IMR-90 (cell line): Measurements from ENCODE around the gene CCDC184. TPM values are rescaled to one million over a fixed set of nuclear protein-coding genes. Genes with fewer than 3 reads are reported as not detected.

Experiments used
- ATAC-seq: fragments of 200-7000 bp; cut with Tn5 transposase; 2 replicates; pipeline ENCODE4 v1.9.1; 2020; ENCODE audit warnings: low read depth, mild to moderate bottlenecking, moderate library complexity
- BruUV-seq: library from RNA; stranded (reverse); fragments of 400-500 nt; replicated peaks from 2 replicates; lab custom pipeline; 2021; lab: Mats Ljungman, UMichigan
- CTCF ChIA-PET: fragments of 300-600 bp; formaldehyde crosslinking; extraction: SDS; loops from one replicate; lab custom pipeline; 2021; ENCODE audit warnings: antibody characterized with exemption; lab: Yijun Ruan, JAX
- POLR2A ChIA-PET: fragments of 300-600 bp; sonication (Branson Sonifier 250); formaldehyde crosslinking; loops from one replicate; lab custom pipeline; 2022; ENCODE audit warnings: antibody characterized with exemption; ENCODE audit not compliant: unreplicated experiment; lab: Charles Lee
- DNase-seq: peaks from one replicate; pipeline ENCODE4 v3.0.0; 2013
- H2AFZ ChIP-seq: replicated peaks from 2 replicates; pipeline ENCODE3; 2013; ENCODE audit warnings: low read length, mild to moderate bottlenecking; ENCODE audit not compliant: poor library complexity
- H2AK5ac ChIP-seq: 2 replicates; pipeline ENCODE4 v1.6.1; 2013; ENCODE audit warnings: low read depth, low read length, inconsistent platforms
- H2AK9ac ChIP-seq: replicated peaks from 2 replicates; pipeline ENCODE3; 2013; ENCODE audit warnings: mild to moderate bottlenecking, low read depth, low read length, moderate library complexity; ENCODE audit not compliant: poor library complexity
- H2BK120ac ChIP-seq: 2 replicates; pipeline ENCODE4 v1.6.1; 2013; ENCODE audit warnings: low read depth, low read length, inconsistent platforms
- H2BK15ac ChIP-seq: 3 replicates; pipeline ENCODE4 v1.6.1; 2013; ENCODE audit warnings: low read depth, low read length, inconsistent platforms
- H2BK20ac ChIP-seq: 2 replicates; pipeline ENCODE4 v1.6.1; 2013; ENCODE audit warnings: low read depth, mild to moderate bottlenecking, inconsistent platforms, low read length, moderate library complexity
- H2BK5ac ChIP-seq: 2 replicates; pipeline ENCODE4 v1.6.1; 2013; ENCODE audit warnings: mild to moderate bottlenecking, low read depth, low read length, inconsistent platforms; ENCODE audit not compliant: poor library complexity, severe bottlenecking
- H3K14ac ChIP-seq: replicated peaks from 2 replicates; pipeline ENCODE4 v1.6.1; 2013; ENCODE audit warnings: low read depth, low read length, inconsistent platforms
- H3K18ac ChIP-seq: 2 replicates; pipeline ENCODE4 v1.6.1; 2013; ENCODE audit warnings: low read depth, low read length, control low read depth
- H3K23ac ChIP-seq: 2 replicates; pipeline ENCODE4 v1.6.1; 2013; ENCODE audit warnings: low read depth, low read length, inconsistent platforms
- H3K27ac ChIP-seq: 2 replicates; pipeline ENCODE4 v1.5.1; 2013; ENCODE audit warnings: mild to moderate bottlenecking, control low read depth, low read length; ENCODE audit not compliant: insufficient read depth
- H3K27me3 ChIP-seq: 2 replicates; pipeline ENCODE4 v1.6.1; 2013; ENCODE audit warnings: low read length; ENCODE audit not compliant: control insufficient read depth, insufficient read depth
- H3K36me3 ChIP-seq: 2 replicates; pipeline ENCODE4 v1.6.1; 2013; ENCODE audit warnings: low read length, mixed read lengths; ENCODE audit not compliant: control insufficient read depth, insufficient read depth
- H3K4ac ChIP-seq: 2 replicates; pipeline ENCODE4 v1.6.1; 2013; ENCODE audit warnings: low read depth, low read length, inconsistent platforms
- H3K4me1 ChIP-seq: 2 replicates; pipeline ENCODE4 v1.6.1; 2013; ENCODE audit warnings: low read length, mixed read lengths; ENCODE audit not compliant: control insufficient read depth, insufficient read depth
- H3K4me2 ChIP-seq: 2 replicates; pipeline ENCODE4 v1.6.1; 2013; ENCODE audit warnings: low read depth, mild to moderate bottlenecking, control low read depth, low read length, moderate library complexity
- H3K4me3 ChIP-seq: 2 replicates; pipeline ENCODE4 v1.5.1; 2013; ENCODE audit warnings: low read depth, mild to moderate bottlenecking, control low read depth, low read length, moderate library complexity; ENCODE audit not compliant: insufficient read depth
- H3K56ac ChIP-seq: 2 replicates; pipeline ENCODE4 v1.6.1; 2013; ENCODE audit warnings: low read length, inconsistent platforms; ENCODE audit not compliant: insufficient read depth; ENCODE audit errors: extremely low read depth
- H3K79me1 ChIP-seq, 2 experiments: 2 replicates each; pipeline ENCODE4 v1.6.1; 2013; ENCODE audit warnings: low read length in 2 of 2, inconsistent platforms in 1 of 2, low read depth in 1 of 2
- H3K9ac ChIP-seq: 2 replicates; pipeline ENCODE4 v1.6.1; 2013; ENCODE audit warnings: low read depth, low read length, control low read depth
- H3K9me1 ChIP-seq: 2 replicates; pipeline ENCODE4 v1.6.1; 2013; ENCODE audit warnings: low read length, inconsistent platforms; ENCODE audit not compliant: insufficient read depth
- H3K9me3 ChIP-seq: 2 replicates; pipeline ENCODE4 v1.6.1; 2013; ENCODE audit warnings: low read length; ENCODE audit not compliant: control insufficient read depth, insufficient read depth
- H4K20me1 ChIP-seq: 2 replicates; pipeline ENCODE4 v1.6.1; 2013; ENCODE audit warnings: low read length, inconsistent platforms; ENCODE audit not compliant: insufficient read depth
- H4K5ac ChIP-seq: 2 replicates; pipeline ENCODE4 v1.6.1; 2013; ENCODE audit warnings: mild to moderate bottlenecking, low read depth, low read length, control low read depth
- H4K8ac ChIP-seq, 2 experiments: 2 replicates each; pipeline ENCODE4 v1.6.1; 2013; ENCODE audit warnings: low read depth in 2 of 2, low read length in 2 of 2, control low read depth in 1 of 2, inconsistent platforms in 1 of 2
- H4K91ac ChIP-seq: 2 replicates; pipeline ENCODE4 v1.6.1; 2013; ENCODE audit warnings: low read depth, low read length, inconsistent platforms; ENCODE audit not compliant: insufficient read depth
- BHLHE40 ChIP-seq: fragments of 150-350 bp; IDR thresholded peaks from 2 replicates; pipeline ENCODE4 v1.6.1; 2016; ENCODE audit warnings: mild to moderate bottlenecking, low read depth, low read length
- CEBPB ChIP-seq: IDR thresholded peaks from 2 replicates; pipeline ENCODE4 v1.6.1; 2012; ENCODE audit warnings: low read depth, low read length, improper control_type of control experiment
- CHD1 ChIP-seq: IDR thresholded peaks from 2 replicates; pipeline ENCODE4 v1.6.1; 2012; ENCODE audit warnings: low read depth, low read length, improper control_type of control experiment
- FOS ChIP-seq: fragments of 150-350 bp; IDR thresholded peaks from 2 replicates; pipeline ENCODE4 v1.6.1; 2016; ENCODE audit warnings: low read depth, low read length
- MAFK ChIP-seq: IDR thresholded peaks from 2 replicates; pipeline ENCODE4 v1.6.1; 2012; ENCODE audit warnings: low read depth, low read length, improper control_type of control experiment
- MAZ ChIP-seq: IDR thresholded peaks from 2 replicates; pipeline ENCODE4 v1.6.1; 2012; ENCODE audit warnings: low read depth, mild to moderate bottlenecking, low read length, improper control_type of control experiment, moderate library complexity, borderline replicate concordance
- NFE2L2 ChIP-seq: fragments of 150-350 bp; IDR thresholded peaks from 2 replicates; pipeline ENCODE4 v1.6.1; 2016; ENCODE audit warnings: low read depth, mild to moderate bottlenecking, low read length
- POLR2A ChIP-seq: IDR thresholded peaks from 2 replicates; pipeline ENCODE4 v1.6.1; 2012; ENCODE audit warnings: mild to moderate bottlenecking, low read depth, low read length
- RCOR1 ChIP-seq: IDR thresholded peaks from 2 replicates; pipeline ENCODE4 v1.6.1; 2012; ENCODE audit warnings: mild to moderate bottlenecking, low read length, improper control_type of control experiment; ENCODE audit not compliant: insufficient replicate concordance
- RFX5 ChIP-seq: IDR thresholded peaks from 2 replicates; pipeline ENCODE4 v1.8.0; 2012; ENCODE audit warnings: low read depth, mild to moderate bottlenecking, low read length, moderate library complexity
- dilution Hi-C: fragments of 300-500 bp; cut with HindIII; formaldehyde crosslinking; loops from one replicate; pipeline ENCODE4 v1.14.3; 2018; ENCODE audit warnings: low sequenced_read_pairs; ENCODE audit not compliant: unreplicated experiment
- in situ Hi-C: fragments of 300-500 bp; cut with MboI; formaldehyde crosslinking; loops from 3 replicates; pipeline ENCODE4 v1.14.3; 2019; ENCODE audit warnings: low sequenced_read_pairs, inconsistent platforms, mixed read lengths
- intact Hi-C: fragments of 100-400 bp; cut with micrococcal nuclease; formaldehyde crosslinking; loops from 2 replicates; pipeline ENCODE4 v1.10.0; 2022
- polyA plus RNA-seq, 3 experiments: library from polyadenylated mRNA; depleted of rRNA; stranded (reverse); fragments of >200 nt; gene quantifications; 2 replicates each; pipeline ENCODE4 v1.2.3, GENCODE V29; 2012; ENCODE audit warnings: low replicate concordance in 1 of 3
- total RNA-seq: library from RNA; depleted of rRNA; stranded (reverse); fragments of >200 nt; gene quantifications from 2 replicates; pipeline ENCODE4 v1.2.3, GENCODE V29; 2012
- TF ChIP-seq, protein P1 (sequence below): fragments of 150-350 bp; IDR thresholded peaks from 2 replicates; pipeline ENCODE4 v1.6.1; 2016; ENCODE audit warnings: low read depth, mild to moderate bottlenecking, low read length, moderate library complexity, borderline replicate concordance
- TF ChIP-seq, protein P2 (sequence below): fragments of 150-350 bp; IDR thresholded peaks from 2 replicates; pipeline ENCODE4 v1.6.1; 2017; ENCODE audit warnings: mild to moderate bottlenecking, antibody characterized with exemption, low read length, low read depth
- TF ChIP-seq, protein P3 (sequence below): conservative IDR thresholded peaks from 2 replicates; pipeline ENCODE4 v1.5.1; 2012; ENCODE audit warnings: mild to moderate bottlenecking, low read depth, low read length, improper control_type of control experiment

The CCDC184 gene
- total and polyA plus RNA-seq, 2 of the 4 experiments (the other 2 are of a cell fraction) = 0.18 to 0.22 TPM

DNA sequence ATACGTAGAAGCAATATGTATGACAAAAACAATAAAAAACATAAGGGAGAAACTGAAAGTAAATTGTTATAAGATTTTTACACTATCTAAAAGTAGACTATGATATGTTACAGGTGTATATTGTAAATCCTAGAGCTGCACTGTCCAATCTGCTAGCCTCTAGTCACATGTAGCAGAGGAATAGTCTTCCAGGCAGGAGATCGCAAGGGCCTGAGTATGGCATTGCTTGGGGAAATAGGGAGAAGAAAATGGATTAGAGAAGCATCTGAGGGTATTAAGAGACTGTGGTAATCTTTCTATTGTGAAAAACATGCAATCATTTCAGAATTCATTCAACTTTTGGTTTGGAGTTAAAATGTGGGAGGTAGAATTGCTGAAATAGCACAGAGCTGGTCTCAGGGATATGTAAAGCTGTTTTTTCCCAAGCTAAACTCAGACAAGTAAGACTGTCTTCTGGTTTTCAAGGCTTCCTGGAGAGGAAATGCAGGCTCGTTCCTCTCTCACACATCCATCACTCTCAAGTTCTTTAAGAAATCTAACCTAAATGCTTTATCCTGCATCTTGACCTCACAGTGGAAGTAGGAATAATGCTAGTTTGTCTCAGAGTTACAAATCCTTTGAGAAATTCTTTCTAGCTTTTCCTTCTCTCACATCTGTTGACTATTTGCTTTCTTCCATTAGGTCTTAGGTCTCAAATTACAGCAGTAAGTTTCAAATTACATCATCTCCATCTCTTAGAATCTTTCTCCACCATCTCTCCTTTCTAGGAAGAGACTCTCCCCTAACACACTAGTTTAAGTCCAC is 7.6 kb upstream of the CCDC184 start (continued):
- no peak for TF ChIP-seq NFE2L2

DNA sequence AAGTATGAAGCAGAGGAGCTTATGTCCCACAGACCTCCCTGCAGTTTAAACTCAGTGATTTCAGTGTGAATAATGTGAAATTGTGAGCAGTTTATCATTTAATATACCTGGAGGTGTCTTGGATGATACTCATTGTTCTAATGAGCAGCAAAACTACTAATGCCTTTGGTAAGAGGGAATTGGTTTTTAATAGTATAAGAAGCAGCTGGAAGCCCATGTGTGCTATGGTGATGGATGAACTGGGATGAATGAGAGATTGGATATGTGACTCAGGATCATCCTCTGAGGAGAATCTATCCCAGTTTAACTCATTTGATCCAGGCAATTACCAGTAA is 7.1 kb upstream of the CCDC184 start:
- Histone ChIP-seq H3K4me1 (no peaks in the 10 kb centered on the region), H3K9me1 (no peaks in the 10 kb centered on the region), H2BK15ac (no peak overlapping the region), H3K23ac (no peak overlapping the region), H4K8ac (no peak overlapping the region), H3K27ac (no peak overlapping the region), H2AFZ (no peak overlapping the region), H4K5ac (no peak overlapping the region), H3K18ac (no peak overlapping the region), H3K4me2 (no peak overlapping the region), H2AK9ac (no peak overlapping the region), H4K20me1 (no peaks in the 10 kb centered on the region), H2BK120ac (no peak overlapping the region), H3K56ac (no peak overlapping the region), H3K9me3 (no peaks in the 10 kb centered on the region), H2BK20ac (no peak overlapping the region), H3K36me3 (no peaks in the 10 kb centered on the region), H3K14ac (no peak overlapping the region), H3K79me1 (no peaks in the 10 kb centered on the region), H3K4ac (no peak overlapping the region), H3K27me3 (peaks cover 44% of the 10 kb centered on the region), H2AK5ac (no peak overlapping the region), H2BK5ac (no peak overlapping the region), H3K4me3 (no peak overlapping the region), H4K91ac (no peak overlapping the region), H3K9ac (no peak overlapping the region)
- dilution Hi-C loops (no loop called here), intact Hi-C loops (no loop called here), in situ Hi-C loops (no loop called here)
- BruUV-seq = no TSS peak
- ATAC-seq = no peak
- CTCF ChIA-PET = interaction anchor here (1.1 kb wide), 1 partner anchor 11 kb away, joined by 4 read pairs; no protein-coding TSS in a partner anchor
- no peak for DNase-seq
- TF ChIP-seq NFE2L2 (no peak), RCOR1 (no peak), CEBPB (no peak), POLR2A (no peak), MAFK (no peak), FOS (no peak), MAZ (no peak), CHD1 (no peak), RFX5 (no peak), BHLHE40 (no peak)
- TF ChIP-seq, protein P1, sequence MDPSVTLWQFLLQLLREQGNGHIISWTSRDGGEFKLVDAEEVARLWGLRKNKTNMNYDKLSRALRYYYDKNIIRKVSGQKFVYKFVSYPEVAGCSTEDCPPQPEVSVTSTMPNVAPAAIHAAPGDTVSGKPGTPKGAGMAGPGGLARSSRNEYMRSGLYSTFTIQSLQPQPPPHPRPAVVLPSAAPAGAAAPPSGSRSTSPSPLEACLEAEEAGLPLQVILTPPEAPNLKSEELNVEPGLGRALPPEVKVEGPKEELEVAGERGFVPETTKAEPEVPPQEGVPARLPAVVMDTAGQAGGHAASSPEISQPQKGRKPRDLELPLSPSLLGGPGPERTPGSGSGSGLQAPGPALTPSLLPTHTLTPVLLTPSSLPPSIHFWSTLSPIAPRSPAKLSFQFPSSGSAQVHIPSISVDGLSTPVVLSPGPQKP = no peak
- TF ChIP-seq, protein P2, sequence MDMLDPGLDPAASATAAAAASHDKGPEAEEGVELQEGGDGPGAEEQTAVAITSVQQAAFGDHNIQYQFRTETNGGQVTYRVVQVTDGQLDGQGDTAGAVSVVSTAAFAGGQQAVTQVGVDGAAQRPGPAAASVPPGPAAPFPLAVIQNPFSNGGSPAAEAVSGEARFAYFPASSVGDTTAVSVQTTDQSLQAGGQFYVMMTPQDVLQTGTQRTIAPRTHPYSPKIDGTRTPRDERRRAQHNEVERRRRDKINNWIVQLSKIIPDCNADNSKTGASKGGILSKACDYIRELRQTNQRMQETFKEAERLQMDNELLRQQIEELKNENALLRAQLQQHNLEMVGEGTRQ = no peak
- TF ChIP-seq, protein P3, sequence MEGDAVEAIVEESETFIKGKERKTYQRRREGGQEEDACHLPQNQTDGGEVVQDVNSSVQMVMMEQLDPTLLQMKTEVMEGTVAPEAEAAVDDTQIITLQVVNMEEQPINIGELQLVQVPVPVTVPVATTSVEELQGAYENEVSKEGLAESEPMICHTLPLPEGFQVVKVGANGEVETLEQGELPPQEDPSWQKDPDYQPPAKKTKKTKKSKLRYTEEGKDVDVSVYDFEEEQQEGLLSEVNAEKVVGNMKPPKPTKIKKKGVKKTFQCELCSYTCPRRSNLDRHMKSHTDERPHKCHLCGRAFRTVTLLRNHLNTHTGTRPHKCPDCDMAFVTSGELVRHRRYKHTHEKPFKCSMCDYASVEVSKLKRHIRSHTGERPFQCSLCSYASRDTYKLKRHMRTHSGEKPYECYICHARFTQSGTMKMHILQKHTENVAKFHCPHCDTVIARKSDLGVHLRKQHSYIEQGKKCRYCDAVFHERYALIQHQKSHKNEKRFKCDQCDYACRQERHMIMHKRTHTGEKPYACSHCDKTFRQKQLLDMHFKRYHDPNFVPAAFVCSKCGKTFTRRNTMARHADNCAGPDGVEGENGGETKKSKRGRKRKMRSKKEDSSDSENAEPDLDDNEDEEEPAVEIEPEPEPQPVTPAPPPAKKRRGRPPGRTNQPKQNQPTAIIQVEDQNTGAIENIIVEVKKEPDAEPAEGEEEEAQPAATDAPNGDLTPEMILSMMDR = no peak
- POLR2A ChIA-PET = no interaction called here
